Spinal cord (tissue), 10 donors: Measurements from ENCODE around the gene PRDX2. TPM values are rescaled to one million over a fixed set of nuclear protein-coding genes. Genes with fewer than 3 reads are reported as not detected.

ENCODE experiments used
- DNase-seq, 6 donors: peaks; one replicate each; pipeline versions ENCODE4 v3.0.0 to v3.0.0-alpha.2; 2013 to 2015; ENCODE audit warnings: low spot score in 6 of 6, low read depth in 4 of 6
- H3K27ac ChIP-seq: one replicate; pipeline ENCODE4 v1.5.1; 2013; ENCODE audit warnings: low read depth, low read length, control low read depth
- H3K27me3 ChIP-seq: one replicate; pipeline ENCODE4 v1.6.1; 2013; ENCODE audit warnings: low read length; ENCODE audit not compliant: control insufficient read depth, insufficient read depth
- H3K36me3 ChIP-seq: one replicate; pipeline ENCODE4 v1.6.1; 2013; ENCODE audit warnings: low read length; ENCODE audit not compliant: control insufficient read depth, insufficient read depth
- H3K4me1 ChIP-seq: one replicate; pipeline ENCODE4 v1.6.1; 2013; ENCODE audit warnings: low read length; ENCODE audit not compliant: control insufficient read depth, insufficient read depth
- H3K4me3 ChIP-seq: one replicate; pipeline ENCODE4 v1.5.1; 2013; ENCODE audit warnings: low read depth, low read length, control low read depth
- H3K9me3 ChIP-seq: one replicate; pipeline ENCODE4 v1.6.1; 2013; ENCODE audit warnings: low read length; ENCODE audit not compliant: control insufficient read depth, insufficient read depth
- WGBS: methylation state at CpG from one replicate; pipeline ENCODE4 v1.1.5; 2013; ENCODE audit warnings: missing lambda C conversion rate; ENCODE audit not compliant: insufficient coverage; 5-methylcytosine and 5-hydroxymethylcytosine counted together
- polyA plus RNA-seq, 2 donors: library from polyadenylated mRNA; unstranded; fragments of 120-200 nt; gene quantifications; one replicate each; pipeline ENCODE4 v1.2.1, GENCODE V29; 2013; ENCODE audit not compliant: insufficient read length in 2 of 2
- total RNA-seq, 2 donors: library from RNA; depleted of rRNA in 1 of 2; stranded (reverse); fragments of 120-200 nt in 1 of 2; fragments of >200 nt in 1 of 2; gene quantifications; one replicate each; pipeline versions ENCODE4 v1.2.3 to v1.2.4, GENCODE V29; 2013 to 2014
- donor health status: healthy.

PRDX2 gene
- total and polyA plus RNA-seq, 4 donors, result 280 to 476 (median 439) TPM

GRCh38 chr19:12789098-12789903 is 12.3 kb downstream of the PRDX2 start:
- no peak for DNase-seq
- WGBS, result 7% methylated on average over 38 of the region's 46 CpGs
- Histone ChIP-seq H3K27me3 (peaks cover 5% of the 10 kb centered on the region), H3K27ac (peak overlapping the region; percentile 95), H3K4me3 (peak overlapping the region; percentile 61), H3K36me3 (no peaks in the 10 kb centered on the region), H3K9me3 (no peaks in the 10 kb centered on the region), H3K4me1 (peaks cover 71% of the 10 kb centered on the region)

GRCh38 chr19:12788682-12789097 is 12.9 kb downstream of the PRDX2 start:
- Histone ChIP-seq H3K9me3 (no peaks in the 10 kb centered on the region), H3K4me1 (peaks cover 73% of the 10 kb centered on the region), H3K4me3 (peak overlapping the region; percentile 26), H3K36me3 (no peaks in the 10 kb centered on the region), H3K27ac (peak overlapping the region; percentile 95), H3K27me3 (peaks cover 5% of the 10 kb centered on the region)
- 11% methylated on average over 9 of the region's 12 CpGs for WGBS
- DNase-seq, result peak in 2 of 6 donors; percentile 52 to 84

DNA sequence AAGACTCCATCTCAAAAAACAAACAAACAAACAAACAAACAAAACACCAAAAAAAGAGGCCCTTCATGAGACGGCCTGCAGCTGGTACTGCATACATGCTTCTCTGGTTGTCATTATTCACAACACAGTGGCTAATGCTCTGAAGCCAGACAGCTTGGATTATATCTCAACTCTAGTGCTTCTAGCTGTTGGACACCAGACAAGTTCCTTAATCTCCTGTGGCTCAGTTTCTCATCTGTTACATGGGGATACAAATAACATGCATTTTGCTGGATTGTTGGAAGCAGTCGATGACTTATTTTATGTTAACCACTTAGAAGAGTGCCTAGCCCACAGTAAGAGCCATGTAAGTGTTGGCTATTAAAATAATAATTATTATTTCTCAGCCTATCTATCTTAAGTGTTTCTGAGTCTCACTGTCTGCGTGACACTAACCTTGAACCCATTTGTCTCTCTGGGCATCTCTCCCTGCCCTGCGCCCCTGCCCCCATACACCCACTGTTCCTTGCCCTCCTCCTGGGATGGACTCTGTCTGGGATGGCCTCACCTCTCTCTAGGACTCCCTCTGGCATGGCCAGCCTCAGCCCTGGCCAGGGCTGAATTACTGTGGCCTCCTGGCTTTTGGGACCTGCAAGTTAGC is 13.4 kb downstream of the PRDX2 start:
- peaks cover 5% of the 10 kb centered on the region for H3K27me3 ChIP-seq
- peak in 1 of 6 donors; percentile 46 for DNase-seq
- 56% methylated on average over 3 of the region's 4 CpGs for WGBS
- H3K4me3 ChIP-seq, result peak overlapping the region; percentile 26
- no peaks in the 10 kb centered on the region for H3K9me3 ChIP-seq
- H3K4me1 ChIP-seq, result peaks cover 76% of the 10 kb centered on the region
- H3K27ac ChIP-seq, result peak overlapping the region; percentile 95
- H3K36me3 ChIP-seq, result no peaks in the 10 kb centered on the region

DNA sequence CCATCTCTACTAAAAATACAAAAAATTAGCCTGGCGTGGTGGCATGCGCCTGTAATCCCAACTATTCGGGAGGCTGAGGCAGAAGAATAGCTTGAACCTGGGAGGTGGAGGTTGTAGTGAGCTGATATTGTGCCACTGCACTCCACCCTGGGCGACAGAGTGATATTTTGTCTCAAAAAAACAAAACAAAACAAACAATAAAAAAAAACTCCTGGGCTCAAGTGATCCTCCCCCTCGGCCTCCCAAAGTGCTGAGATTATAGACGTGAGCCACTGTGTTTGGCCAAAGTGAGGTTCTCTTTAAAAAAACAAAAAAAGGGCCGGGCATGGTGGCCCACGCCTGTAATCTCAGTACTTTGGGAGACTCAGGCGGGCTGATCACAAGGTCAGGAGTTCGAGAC is 14.1 kb downstream of the PRDX2 start:
- no peaks in the 10 kb centered on the region for H3K9me3 ChIP-seq
- 91% methylated on average over 6 of the region's 10 CpGs for WGBS
- peaks cover 2% of the 10 kb centered on the region for H3K27me3 ChIP-seq
- no peak overlapping the region for H3K4me3 ChIP-seq
- H3K36me3 ChIP-seq, result no peaks in the 10 kb centered on the region
- no peak for DNase-seq
- peaks cover 75% of the 10 kb centered on the region for H3K4me1 ChIP-seq
- H3K27ac ChIP-seq, result no peak overlapping the region

DNA sequence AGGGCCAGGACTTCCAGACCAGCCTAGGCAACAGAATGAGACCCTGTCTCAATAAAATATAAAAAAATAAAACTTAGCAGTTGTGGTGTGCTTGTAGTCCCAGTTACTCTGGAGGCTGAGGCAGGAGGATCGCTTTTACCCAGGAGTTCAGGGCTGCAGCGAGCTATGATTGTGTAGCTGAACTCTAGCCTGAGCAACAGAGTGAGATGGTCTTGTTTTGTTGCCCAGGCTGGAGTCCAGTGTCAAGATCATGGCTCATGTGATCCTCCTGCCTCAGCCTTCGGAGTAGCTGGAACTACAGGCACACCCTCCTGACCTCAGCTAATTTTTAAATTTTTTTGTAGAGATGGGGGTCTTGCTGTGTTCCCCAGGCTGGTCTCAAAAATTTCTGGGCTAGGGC is 14.6 kb downstream of the PRDX2 start:
- H3K27ac ChIP-seq, result peak overlapping the region; percentile 92
- H3K9me3 ChIP-seq, result no peaks in the 10 kb centered on the region
- peaks cover 74% of the 10 kb centered on the region for H3K4me1 ChIP-seq
- H3K4me3 ChIP-seq, result no peak overlapping the region
- 90% methylated on average over 3 of the region's 3 CpGs for WGBS
- no peaks in the 10 kb centered on the region for H3K36me3 ChIP-seq
- DNase-seq, result no peak
- peaks cover 2% of the 10 kb centered on the region for H3K27me3 ChIP-seq

GRCh38 chr19:12786141-12786870 is 15.3 kb downstream of the PRDX2 start:
- Histone ChIP-seq H3K4me3 (no peak overlapping the region), H3K36me3 (no peaks in the 10 kb centered on the region), H3K27me3 (peaks cover 2% of the 10 kb centered on the region), H3K4me1 (peaks cover 72% of the 10 kb centered on the region), H3K9me3 (no peaks in the 10 kb centered on the region), H3K27ac (peak overlapping the region; percentile 92)
- DNase-seq, result no peak
- WGBS, result 66% methylated on average over 15 of the region's 18 CpGs

DNA sequence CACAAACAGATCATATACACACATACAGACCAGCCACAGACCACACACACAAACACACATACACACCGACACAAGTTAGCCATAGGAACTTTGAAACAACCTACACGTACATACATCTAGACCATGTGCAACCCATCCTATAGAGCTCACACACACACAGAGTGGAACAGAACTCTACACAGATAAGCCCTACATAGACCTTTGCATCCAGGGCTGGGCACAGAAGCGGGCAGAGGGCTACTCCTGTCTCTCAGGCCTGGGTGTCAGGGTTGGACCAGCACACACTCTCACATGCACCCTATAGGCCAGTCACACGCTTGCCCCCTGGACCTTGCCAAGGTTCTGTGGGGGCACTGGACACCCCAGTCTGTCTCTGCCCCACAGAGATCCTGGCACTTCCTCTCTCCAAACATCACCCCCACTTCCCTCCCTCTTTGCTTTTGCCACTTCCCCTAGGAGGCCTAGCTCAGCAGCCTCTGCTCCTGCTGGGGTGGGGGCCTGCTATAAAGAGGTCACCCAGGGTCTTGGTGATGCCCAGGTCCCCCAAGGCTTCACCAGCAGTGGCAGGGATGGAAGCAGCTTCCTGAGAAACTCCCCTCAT is 16.1 kb downstream of the PRDX2 start:
- no peak overlapping the region for H3K4me3 ChIP-seq

GRCh38 chr19:12784871-12785430 is 16.6 kb downstream of the PRDX2 start:
- H3K4me3 ChIP-seq, result no peak overlapping the region
- H3K27me3 ChIP-seq, result no peaks in the 10 kb centered on the region
- no peak for DNase-seq
- H3K27ac ChIP-seq, result peak overlapping the region; percentile 92
- H3K4me1 ChIP-seq, result peaks cover 59% of the 10 kb centered on the region
- no peaks in the 10 kb centered on the region for H3K9me3 ChIP-seq
- H3K36me3 ChIP-seq, result no peaks in the 10 kb centered on the region
- 64% methylated on average over 5 of the region's 5 CpGs for WGBS

More for the DNA sequence above, 16.1 kb downstream of the PRDX2 start:
- 77% methylated on average over 4 of the region's 4 CpGs for WGBS
- no peaks in the 10 kb centered on the region for H3K36me3 ChIP-seq
- H3K27me3 ChIP-seq, result no peaks in the 10 kb centered on the region
- no peak for DNase-seq
- H3K27ac ChIP-seq, result peak overlapping the region; percentile 92
- no peaks in the 10 kb centered on the region for H3K9me3 ChIP-seq
- peaks cover 64% of the 10 kb centered on the region for H3K4me1 ChIP-seq

GRCh38 chr19:12784394-12784870 is 17.2 kb downstream of the PRDX2 start:
- Histone ChIP-seq H3K4me1 (peaks cover 64% of the 10 kb centered on the region), H3K9me3 (no peaks in the 10 kb centered on the region), H3K27me3 (no peaks in the 10 kb centered on the region), H3K4me3 (no peak overlapping the region), H3K27ac (peak overlapping the region; percentile 92), H3K36me3 (no peaks in the 10 kb centered on the region)
- no peak for DNase-seq
- 72% methylated on average over 6 of the region's 10 CpGs for WGBS
